Right ventricle myocardium superior (tissue), 1 donor: ENCODE data around the gene SF3A1. TPM values are rescaled to one million over a fixed set of nuclear protein-coding genes. Genes with fewer than 3 reads are reported as not detected.

ENCODE experiments used
- ATAC-seq: fragments of 200-7000 bp; cut with Tn5 transposase; one replicate; pipeline ENCODE4 v1.9.1; 2020; ENCODE audit warnings: mild to moderate bottlenecking; ENCODE audit not compliant: poor library complexity
- DNase-seq: peaks from one replicate; pipeline ENCODE4 v3.0.0-alpha.2; 2020
- intact Hi-C: fragments of 100-400 bp; cut with DNase I; formaldehyde crosslinking; loops from one replicate; pipeline ENCODE4 v1.11.2; 2022
- total RNA-seq: library from RNA; stranded (reverse); fragmentation: NEBNext Ultra II Directional; extraction: Animal tissue kit (Norgen Biotek cat#: 25700); gene quantifications from one replicate; pipeline ENCODE4 v1.2.1, GENCODE V29; 2021
- donor health status: DM: no; HTN: yes; CAD: no; lungs with severe emphysema.

The SF3A1 gene
- total RNA-seq, 1 donor from 2014 or later, result 87.7 TPM

- DNase-seq, result peak; percentile 79
- intact Hi-C loops, result loop anchor here (2.0 kb wide), 1 partner anchor 96 kb away; no protein-coding TSS in a partner anchor
- peak; percentile 29 for ATAC-seq
Measured at GRCh38 chr22:30390974-30391691, 34.4 kb upstream of the SF3A1 start.

GRCh38 chr22:30386960-30387827 lies 30.5 kb upstream of the SF3A1 start, which contains the start of gene RNF215:
Gene RNF215 (minus strand): TSS chr22:30387411. CDS start chr22:30387313, 98 bp downstream.
- ATAC-seq (peak; percentile 97), DNase-seq (peak; percentile 90)
- intact Hi-C loops, result loop anchor here (1.0 to 5.0 kb wide), 3 partner anchors 99 to 280 kb away; no protein-coding TSS in a partner anchor

GRCh38 chr22:30386608-30386959 lies 29.9 kb upstream of the SF3A1 start:
- DNase-seq, result no peak
- no peak for ATAC-seq
- intact Hi-C loops, result loop anchor here (5.0 kb wide), 2 partner anchors 124 to 279 kb away; no protein-coding TSS in a partner anchor

GRCh38 chr22:30385942-30386341 lies 29.2 kb upstream of the SF3A1 start:
- ATAC-seq (no peak), DNase-seq (no peak)
- intact Hi-C loops, result loop anchor here (5.0 kb wide), 2 partner anchors 124 to 279 kb away; no protein-coding TSS in a partner anchor

GRCh38 chr22:30383061-30383460 lies 26.4 kb upstream of the SF3A1 start:
- ATAC-seq, result no peak
- intact Hi-C loops, result no loop called here
- no peak for DNase-seq

- ATAC-seq (peak; percentile 43), DNase-seq (no peak)
- intact Hi-C loops, result no loop called here
Measured at GRCh38 chr22:30382340-30382739, 25.6 kb upstream of the SF3A1 start.

- DNase-seq, result no peak
- intact Hi-C loops, result no loop called here
- ATAC-seq, result no peak
Measured at GRCh38 chr22:30381264-30381663, 24.6 kb upstream of the SF3A1 start.

GRCh38 chr22:30380011-30380410 lies 23.3 kb upstream of the SF3A1 start:
- no peak for DNase-seq
- intact Hi-C loops, result no loop called here
- no peak for ATAC-seq

GRCh38 chr22:30375312-30375849 lies 18.7 kb upstream of the SF3A1 start:
- DNase-seq (no peak), ATAC-seq (no peak)
- intact Hi-C loops, result no loop called here

- ATAC-seq (no peak), DNase-seq (no peak)
- intact Hi-C loops, result no loop called here
Measured at GRCh38 chr22:30373331-30374325, 16.9 kb upstream of the SF3A1 start.

- ATAC-seq (peak; percentile 23), DNase-seq (no peak)
- intact Hi-C loops, result no loop called here
Measured at GRCh38 chr22:30372915-30373314, 16.2 kb upstream of the SF3A1 start.

GRCh38 chr22:30371981-30372380 lies 15.3 kb upstream of the SF3A1 start:
- DNase-seq (no peak), ATAC-seq (no peak)
- intact Hi-C loops, result no loop called here

- no peak for DNase-seq
- no peak for ATAC-seq
- intact Hi-C loops, result no loop called here
Measured at GRCh38 chr22:30371321-30371720, 14.6 kb upstream of the SF3A1 start.

- ATAC-seq, result no peak
- intact Hi-C loops, result no loop called here
- no peak for DNase-seq
Measured at GRCh38 chr22:30370641-30371230, 14.0 kb upstream of the SF3A1 start.

GRCh38 chr22:30368420-30368819 lies 11.7 kb upstream of the SF3A1 start:
- DNase-seq, result no peak
- intact Hi-C loops, result no loop called here
- ATAC-seq, result no peak

- DNase-seq (no peak), ATAC-seq (no peak)
- intact Hi-C loops, result no loop called here
Measured at GRCh38 chr22:30365891-30366290, 9.2 kb upstream of the SF3A1 start.

GRCh38 chr22:30362651-30363281 lies 6.1 kb upstream of the SF3A1 start:
- DNase-seq (no peak), ATAC-seq (no peak)
- intact Hi-C loops, result no loop called here
